Memory B cell (primary cell): Measurements from ENCODE around the gene TSEN34.
"Not testable (repeated sequence)": the region's sequence is repeated elsewhere in the genome, so short reads cannot be mapped to it uniquely, and the experiment has no call there.

ENCODE experiments used
- ATAC-seq: fragments of 150-1000 bp; cut with Tn5 transposase; 2 replicates; pipeline ENCODE4 v1.10.0; 2021; ENCODE audit warnings: low read depth, mild to moderate bottlenecking, moderate library complexity
- DNase-seq, 2 donors: peaks; one replicate each; pipeline ENCODE4 v3.0.0; 2022; ENCODE audit warnings: low spot score in 2 of 2
- H3K27ac Mint-ChIP-seq: one replicate; pipeline ENCODE4 v1.8.0; 2022; ENCODE audit warnings: mild to moderate bottlenecking, moderate library complexity, mixed read lengths
- H3K27me3 Mint-ChIP-seq: one replicate; pipeline ENCODE4 v1.8.0; 2022; ENCODE audit warnings: mixed read lengths
- H3K36me3 Mint-ChIP-seq: one replicate; pipeline ENCODE4 v1.8.0; 2022; ENCODE audit warnings: mild to moderate bottlenecking, mixed read lengths
- H3K4me1 Mint-ChIP-seq: one replicate; pipeline ENCODE4 v1.8.0; 2022; ENCODE audit warnings: mixed read lengths
- H3K4me3 Mint-ChIP-seq: one replicate; pipeline ENCODE4 v1.8.0; 2022; ENCODE audit warnings: mild to moderate bottlenecking, moderate library complexity, mixed read lengths
- H3K9me3 Mint-ChIP-seq: one replicate; pipeline ENCODE4 v1.8.0; 2022; ENCODE audit warnings: mixed read lengths

TSEN34 gene

DNA sequence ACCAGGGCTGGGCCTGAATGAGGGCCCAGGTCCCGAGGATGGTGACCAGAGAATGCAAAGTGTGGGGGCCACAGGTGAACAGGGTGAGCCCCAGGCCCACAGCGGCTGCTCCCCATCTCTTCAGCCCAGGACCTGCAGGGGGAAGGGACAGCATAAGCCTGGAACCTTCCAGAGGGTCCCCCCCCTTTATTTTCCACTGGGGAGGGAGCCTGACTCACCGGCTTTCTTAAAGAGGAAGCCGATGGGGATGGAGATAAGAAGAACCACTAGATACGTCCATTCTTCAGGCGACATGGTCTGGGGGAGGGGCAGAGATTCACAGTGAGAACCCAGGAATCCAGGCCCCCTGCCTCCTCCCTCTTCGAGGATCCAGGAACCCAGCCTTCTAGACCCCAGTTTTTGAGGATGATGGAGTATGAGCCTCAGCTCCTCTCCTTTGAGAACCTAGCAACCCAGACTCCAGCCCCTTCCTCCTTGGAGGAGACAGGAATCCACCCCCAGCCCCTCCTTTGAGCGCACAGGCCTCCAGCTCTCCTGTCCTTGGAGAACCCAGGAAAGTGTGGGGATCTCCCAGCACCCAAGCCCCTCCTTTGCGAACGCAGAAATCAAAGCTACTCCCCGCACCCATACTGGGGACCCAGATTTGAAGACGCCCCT, 2.8 kb upstream of the TSEN34 start:
- ATAC-seq: no peak
- H3K4me1 Mint-ChIP-seq: peaks cover 17% of the 10 kb centered on the region
- no peak for DNase-seq
- peaks cover 10% of the 10 kb centered on the region for H3K36me3 Mint-ChIP-seq
- H3K9me3 Mint-ChIP-seq: no peaks in the 10 kb centered on the region
- peak overlapping the region; percentile 64 for H3K27ac Mint-ChIP-seq
- H3K27me3 Mint-ChIP-seq: no peaks in the 10 kb centered on the region
- H3K4me3 Mint-ChIP-seq: peak overlapping the region; percentile 95

DNA sequence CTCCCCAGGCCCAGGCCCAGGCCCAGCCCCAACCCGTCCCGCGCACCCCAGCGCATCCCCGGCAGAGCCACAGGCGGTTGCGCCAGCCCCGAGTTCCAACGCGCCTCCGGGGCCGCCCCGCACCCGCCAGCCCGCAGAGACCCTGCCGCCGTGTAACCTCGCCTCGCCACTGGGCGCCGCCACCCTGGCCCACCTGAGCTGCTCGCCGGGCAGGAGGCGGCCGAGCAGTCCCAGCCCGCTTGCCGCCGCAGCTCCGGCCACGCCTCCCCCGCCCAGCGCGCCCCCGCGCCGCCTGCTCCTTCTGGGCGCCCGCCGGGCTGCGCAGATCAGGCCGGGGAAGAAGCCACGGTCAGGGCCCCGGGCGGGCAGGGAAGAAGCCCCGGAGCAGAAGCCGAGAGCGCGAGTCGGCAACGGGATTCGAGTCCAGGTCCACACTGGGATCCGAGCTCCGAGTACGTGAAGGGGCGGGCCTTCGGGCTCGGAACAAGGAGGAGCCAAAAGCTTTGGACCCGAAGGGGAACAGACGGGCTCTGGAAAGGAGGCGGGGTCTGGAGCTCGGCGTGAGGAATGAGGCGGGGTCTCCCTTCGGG, 1.9 kb upstream of the TSEN34 start, which contains the start of gene MBOAT7:
TSS of gene MBOAT7 (minus strand) at position 436 of the 590 bp plus-strand sequence. CDS start 1,072 bp downstream, outside the sequence.
- Mint-ChIP-seq H3K36me3 (peaks cover 9% of the 10 kb centered on the region), H3K27ac (peak within 1 kb of the TSS; percentile 100), H3K27me3 (no peaks in the 10 kb centered on the region), H3K4me3 (peak within 1 kb of the TSS; percentile 95), H3K4me1 (peaks cover 17% of the 10 kb centered on the region), H3K9me3 (no peaks in the 10 kb centered on the region)
- DNase-seq: no peak
- ATAC-seq: peak; percentile 3

DNA sequence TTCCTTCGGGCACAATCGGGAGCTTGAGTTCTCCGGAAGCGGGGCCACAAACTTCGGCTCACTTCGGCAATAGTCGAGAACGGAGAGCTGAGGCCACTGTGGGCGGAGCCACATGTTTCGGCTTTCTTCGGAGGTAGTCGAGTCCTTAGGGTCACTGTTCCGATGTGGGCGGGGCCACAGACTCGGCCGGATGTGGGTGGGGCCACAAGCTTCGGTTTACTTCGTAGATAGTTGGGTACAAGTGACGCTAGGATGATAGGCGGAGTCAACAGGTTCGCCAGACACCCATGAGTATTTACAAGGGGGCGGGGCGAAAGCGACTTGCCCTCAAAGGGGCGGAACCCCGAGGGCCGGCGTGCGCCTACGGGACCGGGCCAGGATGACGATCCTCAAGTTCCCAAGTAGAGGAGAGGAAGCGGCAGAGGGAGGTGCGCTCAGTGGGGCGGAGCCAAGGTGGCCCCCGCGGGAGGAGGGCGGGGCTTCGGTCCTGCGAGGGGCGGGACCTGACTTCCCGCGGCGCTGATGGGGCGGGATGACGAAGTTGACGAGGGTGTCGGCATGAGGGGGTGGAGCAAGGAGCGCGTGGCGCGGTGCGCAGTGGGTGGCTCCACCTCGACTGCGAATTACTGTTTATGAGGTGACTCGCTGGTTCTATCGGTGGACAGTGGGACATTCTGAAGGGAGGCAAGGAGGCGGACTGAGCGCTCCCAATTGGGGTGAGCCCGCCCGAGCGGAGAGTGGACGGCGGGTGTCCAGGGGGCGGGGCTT, 1.2 kb upstream of the TSEN34 start:
- Mint-ChIP-seq H3K36me3 (peaks cover 10% of the 10 kb centered on the region), H3K4me1 (peaks cover 17% of the 10 kb centered on the region), H3K27ac (peak overlapping the region; percentile 100), H3K27me3 (no peaks in the 10 kb centered on the region), H3K9me3 (no peaks in the 10 kb centered on the region), H3K4me3 (peak overlapping the region; percentile 95)
- peak; percentile 99 to 100 for DNase-seq
- peak; percentile 48 for ATAC-seq

DNA sequence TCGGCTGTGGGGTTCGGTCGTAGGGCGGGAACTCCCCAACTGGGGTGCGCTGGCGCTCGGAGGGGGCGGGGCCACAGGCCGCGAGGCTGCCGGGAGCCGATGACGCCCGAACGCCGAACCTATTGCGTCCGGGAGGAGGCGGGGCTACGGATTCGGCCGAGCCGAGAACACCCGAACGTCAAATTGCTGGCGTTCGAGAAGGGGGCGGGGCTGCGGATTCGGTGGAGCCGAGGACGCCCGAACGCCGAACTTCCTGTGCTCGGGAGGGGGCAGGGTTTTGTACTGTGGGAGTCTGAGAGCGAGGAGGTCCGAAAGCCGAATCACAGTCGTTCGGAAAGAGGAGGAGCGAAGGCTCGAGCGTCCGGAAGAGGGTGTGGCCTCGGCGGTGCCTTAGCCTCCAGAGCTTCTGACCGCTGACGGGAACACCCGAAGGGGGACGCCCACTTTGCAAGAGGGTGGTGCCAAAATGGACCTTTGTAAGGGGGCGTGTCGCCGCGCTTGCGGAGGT, 551 bp upstream of the TSEN34 start:
- peak overlapping the region; percentile 95 for H3K4me3 Mint-ChIP-seq
- peaks cover 17% of the 10 kb centered on the region for H3K4me1 Mint-ChIP-seq
- H3K36me3 Mint-ChIP-seq: peaks cover 11% of the 10 kb centered on the region
- H3K9me3 Mint-ChIP-seq: no peaks in the 10 kb centered on the region
- no peaks in the 10 kb centered on the region for H3K27me3 Mint-ChIP-seq
- H3K27ac Mint-ChIP-seq: peak overlapping the region; percentile 100
- ATAC-seq: peak; percentile 57
- peak; percentile 99 to 100 for DNase-seq

DNA sequence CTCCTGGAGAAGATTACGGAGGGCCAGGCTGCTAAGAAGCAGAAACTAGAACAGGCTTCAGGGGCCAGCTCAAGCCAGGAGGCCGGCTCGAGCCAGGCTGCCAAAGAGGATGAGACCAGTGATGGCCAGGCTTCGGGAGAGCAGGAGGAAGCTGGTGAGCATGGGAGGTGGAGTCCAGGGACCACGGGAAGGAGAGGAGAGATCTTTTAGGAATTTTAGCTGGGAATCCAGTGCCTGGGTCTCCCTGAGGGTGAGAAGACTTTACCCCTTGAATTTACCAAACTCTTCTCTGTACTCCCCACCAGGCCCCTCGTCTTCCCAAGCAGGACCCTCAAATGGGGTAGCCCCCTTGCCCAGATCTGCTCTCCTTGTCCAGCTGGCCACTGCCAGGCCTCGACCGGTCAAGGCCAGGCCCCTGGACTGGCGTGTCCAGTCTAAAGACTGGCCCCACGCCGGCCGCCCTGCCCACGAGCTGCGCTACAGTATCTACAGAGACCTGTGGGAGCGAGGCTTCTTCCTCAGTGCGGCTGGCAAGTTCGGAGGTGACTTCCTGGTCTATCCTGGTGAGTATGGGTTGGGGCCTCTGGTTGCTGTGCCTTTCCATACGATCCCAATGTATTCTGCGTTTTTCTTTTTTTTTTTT, 824 bp downstream of the TSEN34 start:
- H3K27ac Mint-ChIP-seq: no peak overlapping the region
- DNase-seq (no peak), ATAC-seq (no peak)
- peak overlapping the region; percentile 95 for H3K4me3 Mint-ChIP-seq
- no peaks in the 10 kb centered on the region for H3K9me3 Mint-ChIP-seq
- peaks cover 8% of the 10 kb centered on the region for H3K36me3 Mint-ChIP-seq
- no peaks in the 10 kb centered on the region for H3K27me3 Mint-ChIP-seq
- H3K4me1 Mint-ChIP-seq: peaks cover 17% of the 10 kb centered on the region

DNA sequence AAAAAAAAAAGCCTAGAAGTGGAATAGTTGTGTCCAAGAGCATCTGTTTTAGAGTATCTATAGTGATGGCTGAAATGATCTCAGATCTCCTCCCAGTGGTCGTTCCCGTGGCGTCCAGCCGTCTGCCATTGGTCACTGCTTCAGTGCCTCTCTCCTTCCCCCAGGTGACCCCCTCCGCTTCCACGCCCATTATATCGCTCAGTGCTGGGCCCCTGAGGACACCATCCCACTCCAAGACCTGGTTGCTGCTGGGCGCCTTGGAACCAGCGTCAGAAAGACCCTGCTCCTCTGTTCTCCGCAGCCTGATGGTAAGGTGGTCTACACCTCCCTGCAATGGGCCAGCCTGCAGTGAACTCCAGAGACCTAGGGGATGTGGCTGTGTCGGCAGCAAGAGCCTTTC, 1.9 kb downstream of the TSEN34 start:
- Mint-ChIP-seq H3K4me1 (peaks cover 7% of the 10 kb centered on the region), H3K36me3 (peaks cover 6% of the 10 kb centered on the region), H3K27ac (no peak overlapping the region), H3K27me3 (no peaks in the 10 kb centered on the region), H3K4me3 (peak overlapping the region; percentile 34), H3K9me3 (no peaks in the 10 kb centered on the region)
- DNase-seq: no peak
- no peak for ATAC-seq

DNA sequence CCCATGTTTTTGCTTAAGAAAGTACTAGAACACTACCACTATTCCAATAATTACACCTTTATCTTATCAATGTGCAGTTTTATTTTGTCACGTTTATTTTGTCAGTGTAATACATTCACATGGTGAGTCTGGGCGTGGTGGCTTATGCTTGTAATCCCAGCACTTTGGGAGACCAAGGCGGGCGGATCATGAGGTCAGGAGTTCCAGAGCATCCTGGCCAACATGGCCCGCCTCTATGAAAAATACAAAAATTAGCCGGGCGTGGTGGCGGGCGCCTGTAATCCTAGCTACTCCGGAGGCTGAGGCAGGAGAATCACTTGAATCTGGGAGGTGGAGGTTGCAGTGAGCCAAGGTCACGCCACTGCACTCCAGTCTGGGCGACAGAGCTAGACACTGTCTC, 3.4 kb downstream of the TSEN34 start:
- H3K4me1 Mint-ChIP-seq, DNase-seq, H3K27ac Mint-ChIP-seq, H3K4me3 Mint-ChIP-seq, ATAC-seq, H3K27me3 Mint-ChIP-seq, H3K36me3 Mint-ChIP-seq, H3K9me3 Mint-ChIP-seq: not testable (repeated sequence)

DNA sequence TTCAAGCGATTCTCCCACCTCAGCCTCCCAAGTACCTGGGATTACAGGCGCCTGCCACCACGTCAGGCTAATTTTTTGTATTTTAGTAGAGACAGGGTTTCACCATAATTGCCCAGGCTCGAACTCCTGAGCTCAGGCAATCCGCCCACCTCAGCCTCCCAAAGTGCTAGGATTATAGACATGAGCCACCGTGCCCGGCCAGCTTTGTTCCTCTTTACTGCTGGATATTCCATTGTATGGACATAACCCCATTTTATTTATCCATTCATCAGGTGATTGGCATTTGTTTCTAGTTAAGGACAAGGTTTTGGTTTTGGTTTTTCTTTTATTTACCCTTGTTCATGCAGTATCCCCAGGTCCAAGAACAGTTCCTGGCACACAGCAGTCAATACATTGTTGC, 5.4 kb downstream of the TSEN34 start:
- H3K4me1 Mint-ChIP-seq: peaks cover 6% of the 10 kb centered on the region
- no peak overlapping the region for H3K27ac Mint-ChIP-seq
- H3K27me3 Mint-ChIP-seq: no peaks in the 10 kb centered on the region
- H3K4me3 Mint-ChIP-seq: no peak overlapping the region
- no peak for ATAC-seq
- H3K9me3 Mint-ChIP-seq: no peaks in the 10 kb centered on the region
- DNase-seq: no peak
- peaks cover 6% of the 10 kb centered on the region for H3K36me3 Mint-ChIP-seq

DNA sequence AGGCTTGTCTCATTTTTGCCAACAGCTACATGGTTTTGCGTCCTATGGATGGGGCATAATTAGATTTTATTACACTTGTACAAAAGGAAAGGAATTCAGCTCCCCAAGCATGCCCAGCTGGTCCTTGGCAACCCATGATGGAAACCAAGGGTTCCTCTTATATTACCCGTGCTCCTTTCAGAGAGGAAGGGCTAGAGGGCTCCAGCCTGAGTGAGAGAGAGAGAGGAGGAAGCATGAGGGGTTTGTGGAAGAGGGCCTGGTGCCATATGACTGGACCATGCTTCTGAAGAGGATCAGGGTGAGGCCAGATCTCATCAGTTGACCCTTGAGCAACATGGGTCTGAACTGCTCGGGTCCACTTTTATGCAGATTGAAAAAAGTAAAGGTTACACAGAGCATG, 6.0 kb downstream of the TSEN34 start:
- Mint-ChIP-seq H3K36me3 (peaks cover 6% of the 10 kb centered on the region), H3K4me1 (peaks cover 7% of the 10 kb centered on the region), H3K27ac (no peak overlapping the region), H3K9me3 (no peaks in the 10 kb centered on the region), H3K27me3 (no peaks in the 10 kb centered on the region), H3K4me3 (no peak overlapping the region)
- DNase-seq: no peak
- no peak for ATAC-seq

DNA sequence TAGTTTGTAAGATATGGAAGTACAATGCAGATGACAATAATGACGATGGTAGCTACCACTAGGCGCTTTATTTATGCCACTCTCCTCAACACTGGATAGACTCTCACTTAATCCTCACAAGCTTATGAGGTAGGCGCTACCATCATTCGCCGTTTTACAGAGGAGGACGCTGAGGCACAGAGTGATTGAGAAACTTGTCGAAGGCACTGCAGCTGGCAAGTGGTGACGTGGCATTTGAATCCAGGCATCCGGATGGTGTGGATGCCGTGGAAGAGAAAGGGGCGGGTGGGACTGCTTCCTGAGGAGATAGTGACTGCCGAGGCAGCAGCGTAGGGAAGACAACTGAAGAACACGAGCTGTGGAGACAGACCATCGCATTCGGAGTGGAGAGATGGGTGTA, 8.3 kb downstream of the TSEN34 start:
- ATAC-seq (no peak), DNase-seq (no peak)
- Mint-ChIP-seq H3K27ac (no peak overlapping the region), H3K9me3 (no peaks in the 10 kb centered on the region), H3K4me1 (peaks cover 17% of the 10 kb centered on the region), H3K36me3 (peaks cover 11% of the 10 kb centered on the region), H3K4me3 (peak overlapping the region; percentile 74), H3K27me3 (no peaks in the 10 kb centered on the region)

DNA sequence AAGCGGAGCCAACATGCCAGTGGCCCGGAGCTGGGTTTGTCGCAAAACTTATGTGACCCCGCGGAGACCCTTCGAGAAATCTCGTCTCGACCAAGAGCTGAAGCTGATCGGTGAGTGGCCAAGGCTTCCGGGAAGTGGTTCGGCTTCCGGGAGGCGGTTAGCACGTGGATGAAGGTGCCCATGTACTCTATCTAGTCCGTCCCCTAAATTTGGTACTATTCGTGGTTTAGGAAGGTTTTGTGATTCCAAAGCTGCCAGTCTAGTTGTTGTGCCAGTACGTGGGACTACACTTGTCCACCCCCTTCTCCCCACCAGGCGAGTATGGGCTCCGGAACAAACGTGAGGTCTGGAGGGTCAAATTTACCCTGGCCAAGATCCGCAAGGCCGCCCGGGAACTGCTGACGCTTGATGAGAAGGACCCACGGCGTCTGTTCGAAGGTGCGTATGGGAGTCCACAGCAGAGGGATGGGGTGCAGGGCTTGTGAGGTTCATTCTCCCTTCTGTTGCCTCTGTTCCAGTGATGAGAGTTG, 10.1 kb downstream of the TSEN34 start:
- Mint-ChIP-seq H3K4me3 (peak overlapping the region; percentile 100), H3K27me3 (no peaks in the 10 kb centered on the region), H3K4me1 (peaks cover 29% of the 10 kb centered on the region), H3K9me3 (no peaks in the 10 kb centered on the region), H3K36me3 (peaks cover 12% of the 10 kb centered on the region), H3K27ac (peak overlapping the region; percentile 99)
- ATAC-seq: no peak
- no peak for DNase-seq

DNA sequence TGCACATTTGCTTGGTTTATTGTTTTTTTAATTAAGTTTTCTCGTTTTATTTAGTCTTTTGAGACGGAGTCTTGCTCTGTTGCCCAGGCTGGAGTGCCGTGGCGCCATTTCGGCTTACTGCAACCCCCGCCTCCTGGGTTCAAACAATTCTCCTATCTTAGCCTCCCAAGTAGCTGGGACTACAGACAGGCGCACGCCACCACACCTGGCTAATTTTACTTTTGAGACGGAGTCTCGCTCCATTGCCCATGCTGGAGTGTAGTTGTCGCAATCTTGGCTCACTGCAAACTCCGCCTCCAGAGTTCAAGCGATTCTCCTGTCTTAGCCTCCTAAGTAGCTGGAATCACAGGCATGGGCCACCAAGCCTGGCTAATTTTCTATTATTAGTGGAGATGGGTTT, 10.9 kb downstream of the TSEN34 start:
- Mint-ChIP-seq H3K27ac (peak overlapping the region; percentile 99), H3K27me3 (no peaks in the 10 kb centered on the region), H3K9me3 (no peaks in the 10 kb centered on the region), H3K4me1 (peaks cover 33% of the 10 kb centered on the region), H3K4me3 (peak overlapping the region; percentile 100), H3K36me3 (peaks cover 12% of the 10 kb centered on the region)
- DNase-seq (no peak), ATAC-seq (no peak)

DNA sequence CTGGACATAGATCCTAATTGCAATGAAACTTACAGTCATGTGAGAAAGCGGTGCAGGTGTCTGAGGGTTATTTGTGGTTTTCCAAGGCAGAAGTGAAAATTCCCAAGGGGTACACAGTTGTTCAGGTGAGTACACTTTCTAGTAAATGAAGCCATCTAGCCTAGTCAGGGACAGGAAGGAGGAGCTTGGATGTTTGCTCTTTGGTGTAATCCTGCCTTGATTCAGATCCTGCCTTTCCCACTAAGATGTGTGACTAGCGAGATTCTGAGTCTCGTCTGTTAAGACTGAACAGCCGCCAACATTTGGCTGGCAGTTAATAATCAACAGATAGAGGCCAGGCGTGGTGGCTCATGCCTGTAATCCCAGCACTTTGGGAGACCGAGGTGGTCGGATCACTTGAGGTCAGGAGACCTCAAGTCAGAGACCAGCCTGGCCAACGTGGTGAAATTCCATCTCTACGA, 12.1 kb downstream of the TSEN34 start:
- H3K36me3 Mint-ChIP-seq: peaks cover 19% of the 10 kb centered on the region
- H3K4me3 Mint-ChIP-seq: peak overlapping the region; percentile 100
- no peaks in the 10 kb centered on the region for H3K9me3 Mint-ChIP-seq
- DNase-seq (no peak), ATAC-seq (no peak)
- H3K27me3 Mint-ChIP-seq: no peaks in the 10 kb centered on the region
- peaks cover 42% of the 10 kb centered on the region for H3K4me1 Mint-ChIP-seq
- H3K27ac Mint-ChIP-seq: peak overlapping the region; percentile 99
